NCI-H748 (cell line): ENCODE data around the gene P2RX1.

ENCODE experiments used
- DNase-seq: peaks from one replicate; lab custom pipeline; 2025; ENCODE audit not compliant: unreplicated experiment; lab: John Stamatoyannopoulos, UW

The P2RX1 gene

GRCh38 chr17:3925684-3926485 is 9.6 kb upstream of the P2RX1 start:
- no peak for DNase-seq

GRCh38 chr17:3924512-3925350 is 8.5 kb upstream of the P2RX1 start:
- no peak for DNase-seq

DNA sequence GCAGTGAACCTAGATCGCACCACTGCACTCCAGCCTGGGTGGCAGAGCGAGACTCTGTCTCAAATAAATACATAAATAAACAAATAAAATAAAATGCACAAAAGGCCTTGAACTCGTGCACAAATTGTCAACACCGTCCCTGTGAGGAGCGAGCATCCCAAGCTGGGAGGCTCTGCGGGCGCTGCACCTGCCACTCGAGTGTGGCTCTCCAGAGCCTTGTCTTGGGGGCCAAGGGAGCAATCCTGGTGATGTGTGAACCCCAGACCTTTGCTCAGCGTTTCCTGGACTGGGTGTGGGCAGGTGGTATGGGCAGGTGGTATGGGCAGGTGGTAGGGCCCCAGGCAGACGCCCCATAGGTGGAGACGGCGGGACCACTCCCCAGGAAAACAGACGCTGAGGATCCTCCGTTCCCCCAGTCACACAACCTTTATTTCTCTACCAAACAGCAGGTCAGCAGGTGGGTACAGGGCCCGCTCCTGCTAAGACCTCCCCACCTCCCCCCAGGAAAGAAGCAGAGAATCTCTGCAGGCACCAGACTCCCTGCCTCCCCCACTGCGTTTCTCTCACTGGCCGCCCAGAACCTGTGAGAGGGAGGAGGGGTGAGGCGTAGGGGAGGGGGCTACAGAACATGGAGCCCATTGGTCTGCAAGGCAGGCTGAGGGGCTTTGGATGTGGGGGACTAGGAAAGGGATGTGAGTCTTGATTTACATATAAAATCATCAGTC is 7.4 kb upstream of the P2RX1 start:
- peak; percentile 56 for DNase-seq

GRCh38 chr17:3922765-3923164 is 6.5 kb upstream of the P2RX1 start:
- DNase-seq: no peak

DNA sequence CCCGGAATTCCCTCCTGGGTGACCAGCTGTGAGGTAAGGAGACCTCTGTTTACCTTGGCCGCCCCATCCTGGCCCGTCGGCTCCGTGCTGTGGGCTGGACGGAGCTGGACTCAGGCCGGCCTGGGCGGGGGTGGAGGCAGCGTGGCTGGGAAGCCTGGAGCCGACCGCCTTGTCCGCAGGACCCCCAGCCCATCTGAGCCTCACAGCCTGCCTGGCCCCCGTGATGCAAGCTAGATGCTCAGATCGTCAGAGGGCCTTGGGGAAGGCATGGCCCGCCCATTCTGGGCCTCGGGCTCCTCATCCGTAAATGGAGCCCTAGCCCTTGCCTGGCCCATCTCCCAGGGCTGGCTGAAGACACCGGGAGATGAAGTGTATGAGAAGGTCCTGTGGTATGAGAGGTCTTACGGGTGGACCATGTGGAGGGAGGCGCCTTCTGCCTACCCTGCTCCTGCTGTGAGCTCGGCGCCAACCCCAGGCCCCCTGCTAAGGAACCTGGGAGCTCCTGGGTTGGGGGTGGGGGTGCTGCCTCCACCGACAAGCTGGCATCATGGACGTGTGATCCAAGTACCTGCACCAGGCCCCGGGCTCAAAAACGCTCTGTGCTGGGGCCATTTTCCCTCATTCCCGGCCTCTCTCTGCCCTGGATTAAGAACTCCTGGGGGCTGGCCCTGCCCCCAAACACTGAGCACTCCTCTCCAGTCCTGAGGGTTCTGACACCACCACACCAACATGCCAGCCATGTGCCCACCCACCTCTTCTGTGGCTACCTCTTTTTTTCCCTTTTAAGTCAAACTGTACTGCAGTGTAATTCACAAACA is 5.4 kb upstream of the P2RX1 start:
- no peak for DNase-seq

GRCh38 chr17:3921006-3921405 is 4.7 kb upstream of the P2RX1 start:
- no peak for DNase-seq

DNA sequence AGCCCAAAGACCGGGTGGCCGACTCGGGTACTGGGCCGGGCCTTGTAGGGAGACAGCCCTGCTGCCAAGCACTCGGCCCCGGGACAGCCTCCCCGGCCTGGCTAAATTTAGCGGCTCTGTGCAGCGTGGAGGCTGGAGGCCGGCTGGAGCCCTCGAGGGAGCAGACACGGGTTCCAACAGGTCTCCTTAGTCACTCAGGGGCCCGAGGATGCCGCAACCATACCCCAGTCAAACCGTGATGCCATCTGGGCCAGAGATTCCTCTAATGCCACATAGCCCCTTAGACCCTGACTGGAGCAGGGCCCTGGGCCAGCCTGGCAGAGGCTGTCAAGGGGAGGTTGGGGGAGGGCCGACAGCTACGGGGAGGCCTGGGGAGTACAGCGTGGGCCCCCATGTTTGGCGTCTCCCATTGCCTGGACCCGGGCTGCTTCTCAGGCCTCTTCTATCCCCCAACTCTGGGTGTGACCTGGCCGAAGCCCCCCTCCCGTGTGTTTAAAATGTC is 2.9 kb upstream of the P2RX1 start:
- DNase-seq: no peak

GRCh38 chr17:3918372-3919122 is 2.3 kb upstream of the P2RX1 start:
- no peak for DNase-seq

- DNase-seq: no peak
Observed at GRCh38 chr17:3917391-3917931, 1.2 kb upstream of the P2RX1 start.

DNA sequence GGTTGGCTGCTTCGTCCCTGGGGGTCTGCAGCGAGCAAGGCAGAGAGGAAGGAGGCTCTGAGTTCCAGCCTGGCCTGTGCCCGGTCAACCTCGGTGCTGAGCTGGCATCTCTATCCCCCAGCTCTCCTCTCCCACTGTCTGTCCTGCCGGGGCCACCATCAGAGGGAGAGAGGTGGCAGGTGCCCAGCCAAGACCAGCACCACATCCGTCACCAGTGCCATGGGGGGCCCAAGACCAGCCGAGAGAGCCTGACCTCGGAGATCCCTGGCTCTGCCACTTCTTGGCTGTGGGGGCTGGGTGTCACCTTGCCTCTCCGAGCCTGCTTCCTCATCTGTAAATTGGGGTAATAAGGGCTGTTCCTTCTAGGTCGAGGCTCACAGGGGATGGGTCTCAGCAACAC is 560 bp upstream of the P2RX1 start:
- no peak for DNase-seq

GRCh38 chr17:3915581-3915994 is 677 bp downstream of the P2RX1 start:
- DNase-seq: no peak

DNA sequence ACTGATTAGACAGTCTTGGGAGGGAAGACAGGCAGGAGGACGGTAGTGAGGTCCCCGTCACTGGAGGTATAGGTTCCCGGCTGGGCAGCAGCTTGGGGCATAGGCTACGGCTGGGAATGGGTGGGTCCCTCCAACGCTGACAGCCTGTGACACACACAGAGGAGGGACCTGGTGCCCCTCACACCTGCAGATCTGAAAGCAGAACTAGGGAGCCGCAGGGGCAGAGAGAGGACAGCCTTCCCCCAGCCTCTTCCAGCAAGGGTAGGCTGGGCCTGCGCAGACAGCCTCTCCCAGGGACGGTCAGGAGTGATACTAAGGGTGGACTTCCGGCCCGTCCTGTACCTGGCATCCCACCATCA is 2.0 kb downstream of the P2RX1 start:
- DNase-seq: no peak

DNA sequence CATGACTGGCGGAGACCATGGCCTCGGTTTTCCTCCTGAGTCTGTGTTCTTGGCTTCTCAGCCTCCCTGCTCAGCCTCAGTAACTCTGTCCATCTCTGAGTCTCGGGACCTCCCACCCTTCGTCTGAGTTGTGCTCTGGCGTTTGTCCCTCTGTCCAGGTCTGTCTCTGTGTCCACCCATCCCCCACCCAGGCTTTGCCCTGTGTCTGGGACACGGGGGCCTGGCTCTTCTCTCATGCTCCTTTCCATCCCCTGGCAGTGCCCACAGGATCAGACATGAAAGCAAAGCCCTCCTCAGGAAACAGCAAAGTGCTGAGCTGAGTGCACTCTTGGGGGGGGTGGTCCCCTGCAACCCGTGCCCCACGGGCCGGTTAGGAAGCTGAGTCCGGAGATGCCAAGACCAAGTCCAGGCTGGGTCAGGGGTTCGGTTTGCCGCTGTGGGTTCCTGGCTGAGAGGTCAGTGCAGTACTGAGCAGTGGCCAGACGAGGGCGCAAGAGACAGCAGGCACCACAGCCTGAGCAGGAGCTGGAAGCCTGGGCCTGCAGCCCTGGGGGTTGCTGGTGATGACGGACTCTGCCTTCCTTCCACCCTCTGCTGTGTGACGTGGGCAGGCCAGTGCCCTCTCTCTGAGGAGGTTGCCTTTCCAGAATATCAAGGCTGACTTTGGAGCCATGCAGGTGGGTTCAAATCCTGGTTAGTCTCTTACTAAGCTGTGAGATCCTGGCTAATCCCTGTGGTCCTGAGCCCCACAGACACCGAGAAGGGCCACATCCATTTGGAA is 2.5 kb downstream of the P2RX1 start:
- peak; percentile 71 for DNase-seq

DNA sequence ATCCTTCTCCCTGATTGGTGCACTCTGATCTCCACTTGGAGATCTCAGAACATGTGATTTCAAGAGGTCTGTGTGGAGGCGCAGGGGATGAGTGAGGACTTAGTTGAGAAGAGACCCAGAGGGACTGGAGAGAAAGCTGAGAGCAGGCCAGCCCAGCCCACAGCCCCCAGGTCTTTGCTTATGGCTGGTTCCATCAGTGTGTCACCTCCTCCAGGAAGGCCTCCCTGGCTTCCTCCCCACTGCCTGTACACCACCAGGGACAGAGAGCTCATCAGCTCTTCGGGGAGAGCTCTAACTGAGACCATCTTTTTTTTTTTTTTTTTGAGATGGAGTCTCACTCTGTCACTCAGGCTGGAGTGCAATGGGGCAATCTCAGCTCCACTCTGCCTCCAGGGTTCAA is 3.4 kb downstream of the P2RX1 start:
- DNase-seq: no peak

DNA sequence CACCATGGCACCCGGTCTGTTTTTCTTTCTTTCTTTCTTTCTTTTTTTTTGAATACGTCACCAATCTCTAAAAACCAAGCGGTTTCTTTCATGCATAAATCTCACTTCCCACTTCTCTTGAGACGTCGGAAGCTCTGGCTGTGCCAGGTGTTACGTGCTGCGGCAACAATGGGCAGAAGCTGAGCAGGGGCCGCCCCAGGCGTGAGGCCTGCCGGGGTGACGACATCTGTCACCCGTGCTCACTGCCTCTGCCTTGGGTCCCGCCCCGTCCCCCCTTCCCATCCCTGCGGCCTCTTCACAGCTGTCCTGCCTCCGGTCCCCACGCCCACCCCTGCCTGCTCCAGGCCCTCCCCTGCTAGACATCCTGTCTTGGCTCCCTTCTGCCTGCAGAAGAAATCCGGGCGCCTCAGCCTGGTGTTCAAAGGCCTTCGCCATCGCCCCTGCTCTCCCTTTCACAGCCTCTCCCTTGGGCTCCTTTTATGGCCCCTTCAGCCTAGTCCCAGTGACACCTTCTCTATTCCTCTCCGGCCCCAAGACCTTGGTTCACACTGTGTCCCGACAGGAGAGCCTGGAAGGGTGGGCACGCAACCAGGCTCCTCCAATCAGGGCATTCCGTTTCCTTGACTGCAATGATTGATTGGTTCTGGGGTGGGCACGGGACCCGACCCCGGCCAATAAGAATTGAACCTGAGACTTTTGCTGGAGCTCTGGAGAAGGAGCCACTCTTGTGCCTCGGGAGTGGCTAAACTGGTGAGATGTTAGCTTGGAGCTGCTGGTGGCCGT is 4.8 kb downstream of the P2RX1 start:
- no peak for DNase-seq

- DNase-seq: no peak
Observed at GRCh38 chr17:3910420-3911270, 5.6 kb downstream of the P2RX1 start.

DNA sequence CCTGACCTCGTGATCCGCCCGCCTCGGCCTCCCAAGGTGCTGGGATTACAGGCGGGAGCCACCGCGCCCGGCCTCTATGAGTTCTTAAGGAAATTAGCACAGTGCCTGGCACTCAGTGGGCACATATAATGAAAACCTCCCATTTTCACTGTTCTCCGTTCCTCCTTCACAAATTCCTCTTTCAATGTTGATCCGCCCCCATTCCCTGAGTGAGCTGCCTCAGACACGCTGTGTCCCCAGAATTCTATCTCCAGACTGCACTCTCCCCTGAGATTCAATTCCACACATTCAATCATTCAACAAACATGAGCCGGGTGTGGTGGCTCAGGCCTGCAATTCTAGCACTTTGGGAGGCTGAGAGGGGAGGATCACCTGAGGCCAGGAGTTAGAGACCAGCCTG is 7.0 kb downstream of the P2RX1 start:
- DNase-seq: no peak
